HepG2 (cell line): ENCODE measurements around the gene PYGB. TPM values are rescaled to one million over a fixed set of nuclear protein-coding genes. Genes with fewer than 3 reads are reported as not detected.
A peak's percentile ranks its signal among the peaks of the same experiment; 100 is the strongest.

Experiments used
- ARNTL ChIP-seq: sonication (generic); formaldehyde crosslinking; IDR thresholded peaks from 2 replicates; pipeline ENCODE4 v1.4.0; 2020; ENCODE audit warnings: mild to moderate bottlenecking, missing genetic modification reagents
- BCL3 ChIP-seq: sonication (generic); formaldehyde crosslinking; IDR thresholded peaks from 2 replicates; pipeline ENCODE4 v1.5.1; 2020; ENCODE audit warnings: mild to moderate bottlenecking, missing genetic modification reagents, moderate library complexity
- CEBPB ChIP-seq: IDR thresholded peaks from 2 replicates; pipeline ENCODE4 v1.6.1; 2011; ENCODE audit warnings: low read depth, low read length, improper control_type of control experiment, borderline replicate concordance
- CEBPG ChIP-seq: IDR thresholded peaks from 2 replicates; pipeline ENCODE4 v1.6.1; 2016
- CEBPZ ChIP-seq: IDR thresholded peaks from 2 replicates; pipeline ENCODE4 v1.6.1; 2012; ENCODE audit warnings: low read length, improper control_type of control experiment
- CHCHD3 ChIP-seq: sonication (generic); formaldehyde crosslinking; IDR thresholded peaks from 2 replicates; pipeline ENCODE4 v1.8.0; 2022; ENCODE audit warnings: mild to moderate bottlenecking, missing genetic modification reagents, moderate library complexity
- E2F5 ChIP-seq: sonication (generic); formaldehyde crosslinking; conservative IDR thresholded peaks from 2 replicates; pipeline ENCODE4 v1.4.0; 2020; ENCODE audit warnings: missing genetic modification reagents
- FOSL2 ChIP-seq: sonication (generic); formaldehyde crosslinking; IDR thresholded peaks from 2 replicates; pipeline ENCODE4 v1.4.0; 2020; ENCODE audit warnings: missing genetic modification reagents
- FOXM1 ChIP-seq: sonication (generic); formaldehyde crosslinking; IDR thresholded peaks from 2 replicates; pipeline ENCODE4 v1.5.0; 2020; ENCODE audit warnings: missing genetic modification reagents
- HOXA5 ChIP-seq: sonication (generic); formaldehyde crosslinking; IDR thresholded peaks from 2 replicates; pipeline ENCODE4 v1.4.0; 2020; ENCODE audit warnings: missing genetic modification reagents
- MIER2 ChIP-seq: IDR thresholded peaks from 2 replicates; pipeline ENCODE4 v1.6.1; 2016; ENCODE audit warnings: missing biosample characterization, missing genetic modification reagents
- MLX ChIP-seq: IDR thresholded peaks from 2 replicates; pipeline ENCODE4 v1.6.1; 2016
- POLR2AphosphoS2 ChIP-seq: IDR thresholded peaks from 2 replicates; pipeline ENCODE4 v1.6.1; 2011; ENCODE audit warnings: low read depth, low read length, improper control_type of control experiment
- PTBP1 ChIP-seq: fragments of 200-400 bp; formaldehyde crosslinking; IDR thresholded peaks from 2 replicates; pipeline ENCODE4 v1.6.1; 2018; ENCODE audit warnings: low read length, low read depth; ENCODE audit not compliant: poor library complexity, severe bottlenecking
- TARDBP ChIP-seq: sonication (generic); formaldehyde crosslinking; IDR thresholded peaks from 2 replicates; pipeline ENCODE4 v1.8.0; 2022; ENCODE audit warnings: mild to moderate bottlenecking, missing genetic modification reagents
- ZBTB43 ChIP-seq: sonication (generic); formaldehyde crosslinking; conservative IDR thresholded peaks from 2 replicates; pipeline ENCODE4 v1.4.0; 2020; ENCODE audit warnings: missing genetic modification reagents
- ZFP36L2 ChIP-seq: sonication (generic); formaldehyde crosslinking; IDR thresholded peaks from 2 replicates; pipeline ENCODE4 v1.4.0; 2020; ENCODE audit warnings: missing genetic modification reagents
- ZFP37 ChIP-seq: sonication (generic); formaldehyde crosslinking; IDR thresholded peaks from 2 replicates; pipeline ENCODE4 v1.4.0; 2020; ENCODE audit warnings: missing genetic modification reagents, borderline replicate concordance
- ZFYVE20 ChIP-seq: sonication (generic); formaldehyde crosslinking; IDR thresholded peaks from 2 replicates; pipeline ENCODE4 v1.8.0; 2023; ENCODE audit warnings: low read depth, mild to moderate bottlenecking, moderate library complexity, missing genetic modification reagents, borderline replicate concordance
- ZNF260 ChIP-seq: sonication (generic); formaldehyde crosslinking; IDR thresholded peaks from 2 replicates; pipeline ENCODE4 v1.4.0; 2020; ENCODE audit warnings: missing genetic modification reagents, low read depth, mild to moderate bottlenecking, borderline replicate concordance
- ZNF577 ChIP-seq: sonication (generic); formaldehyde crosslinking; IDR thresholded peaks from 2 replicates; pipeline ENCODE4 v1.4.0; 2020; ENCODE audit warnings: mild to moderate bottlenecking, low read depth, missing genetic modification reagents, borderline replicate concordance
- ZNF7 ChIP-seq: IDR thresholded peaks from 2 replicates; pipeline ENCODE4 v1.6.1; 2016; ENCODE audit warnings: missing biosample characterization, missing genetic modification reagents
- ZNF878 ChIP-seq: sonication (generic); formaldehyde crosslinking; IDR thresholded peaks from 2 replicates; pipeline ENCODE4 v1.8.1; 2023; ENCODE audit warnings: mild to moderate bottlenecking, missing genetic modification reagents, moderate library complexity
- ZNF879 ChIP-seq: sonication (generic); formaldehyde crosslinking; IDR thresholded peaks from 2 replicates; pipeline ENCODE4 v1.8.1; 2023; ENCODE audit warnings: missing genetic modification reagents
- polyA plus RNA-seq, 8 experiments: library from polyadenylated mRNA; depleted of rRNA in 3 of 8; stranded (reverse) in 7 of 8; unstranded in 1 of 8; fragments of >200 nt; fragmentation: Illumina TruSeq in 4 of 8; extraction: Trizol in 4 of 8; gene quantifications; 2 replicates each; pipeline versions ENCODE4 v1.2.1 to v1.2.3, GENCODE V29; 2011 to 2016; ENCODE audit warnings: low read depth in 4 of 8, missing spikeins in 1 of 8, mixed read lengths in 1 of 8; ENCODE audit not compliant: insufficient read depth in 1 of 8
- total RNA-seq, 5 experiments: library from RNA; depleted of rRNA; stranded (reverse); fragments of >200 nt; fragmentation: Illumina TruSeq; extraction: Trizol; gene quantifications; 2 replicates each; pipeline ENCODE4 v1.2.3, GENCODE V29; 2016; ENCODE audit warnings: low read depth in 1 of 5

PYGB gene
- total and polyA plus RNA-seq, 2 of the 13 experiments (the other 11 are each of a cell fraction or from before 2014, with no cell fraction given): 24.2 to 86.3 TPM

- peak; percentile 100 for TF ChIP-seq FOSL2 (CRISPR knock-in tag)
- no peak for TF ChIP-seq BCL3 (CRISPR knock-in tag)
- TF ChIP-seq MIER2: peak; percentile 69; the same call in 1 of the 2 replicates
- TF ChIP-seq ZFYVE20 (CRISPR knock-in tag): no peak
- no peak for TF ChIP-seq ZFP36L2 (CRISPR knock-in tag)
- peak; percentile 94 for TF ChIP-seq TARDBP
- TF ChIP-seq POLR2AphosphoS2: no peak; the same call in 1 of the 2 replicates
- TF ChIP-seq ZNF879 (CRISPR knock-in tag): no peak; the same call in 1 of the 2 replicates
- TF ChIP-seq ZFP37 (CRISPR knock-in tag): no peak
- TF ChIP-seq MLX (CRISPR knock-in tag): no peak
- 0 out of 2 replicates have a peak, but pooled peaks have one; percentile 52 for TF ChIP-seq ZBTB43 (CRISPR knock-in tag)
- TF ChIP-seq PTBP1: no peak
- TF ChIP-seq ZNF7 (CRISPR knock-in tag): no peak
- no peak for TF ChIP-seq ZNF878 (CRISPR knock-in tag)
- peak; percentile 81 for TF ChIP-seq CEBPG
- no peak for TF ChIP-seq ZNF260 (CRISPR knock-in tag)
- TF ChIP-seq HOXA5 (CRISPR knock-in tag): peak; percentile 75; the same call in 1 of the 2 replicates
- peak; percentile 33; the same call in 1 of the 2 replicates for TF ChIP-seq CEBPB
- TF ChIP-seq CEBPZ: no peak
- no peak for TF ChIP-seq ZNF577 (CRISPR knock-in tag)
- TF ChIP-seq CHCHD3: no peak
- no peak for TF ChIP-seq E2F5 (CRISPR knock-in tag)
- no peak for TF ChIP-seq FOXM1 (CRISPR knock-in tag)
- TF ChIP-seq ARNTL: peak; percentile 38; the same call in 1 of the 2 replicates
Observed at GRCh38 chr20:25310268-25310920, 62.5 kb downstream of the PYGB start (continued).
